Measurements from ENCODE around the gene TIGD2. TPM values are rescaled to one million over a fixed set of nuclear protein-coding genes. Genes with fewer than 3 reads are reported as not detected.

The TIGD2 gene
- total RNA-seq (1 to 10 TPM; 1.4 to 2.6 (median 1.5) TPM), polyA plus RNA-seq (1 to 10 TPM; 2.3 to 3.3 (median 2.4) TPM)

DNA sequence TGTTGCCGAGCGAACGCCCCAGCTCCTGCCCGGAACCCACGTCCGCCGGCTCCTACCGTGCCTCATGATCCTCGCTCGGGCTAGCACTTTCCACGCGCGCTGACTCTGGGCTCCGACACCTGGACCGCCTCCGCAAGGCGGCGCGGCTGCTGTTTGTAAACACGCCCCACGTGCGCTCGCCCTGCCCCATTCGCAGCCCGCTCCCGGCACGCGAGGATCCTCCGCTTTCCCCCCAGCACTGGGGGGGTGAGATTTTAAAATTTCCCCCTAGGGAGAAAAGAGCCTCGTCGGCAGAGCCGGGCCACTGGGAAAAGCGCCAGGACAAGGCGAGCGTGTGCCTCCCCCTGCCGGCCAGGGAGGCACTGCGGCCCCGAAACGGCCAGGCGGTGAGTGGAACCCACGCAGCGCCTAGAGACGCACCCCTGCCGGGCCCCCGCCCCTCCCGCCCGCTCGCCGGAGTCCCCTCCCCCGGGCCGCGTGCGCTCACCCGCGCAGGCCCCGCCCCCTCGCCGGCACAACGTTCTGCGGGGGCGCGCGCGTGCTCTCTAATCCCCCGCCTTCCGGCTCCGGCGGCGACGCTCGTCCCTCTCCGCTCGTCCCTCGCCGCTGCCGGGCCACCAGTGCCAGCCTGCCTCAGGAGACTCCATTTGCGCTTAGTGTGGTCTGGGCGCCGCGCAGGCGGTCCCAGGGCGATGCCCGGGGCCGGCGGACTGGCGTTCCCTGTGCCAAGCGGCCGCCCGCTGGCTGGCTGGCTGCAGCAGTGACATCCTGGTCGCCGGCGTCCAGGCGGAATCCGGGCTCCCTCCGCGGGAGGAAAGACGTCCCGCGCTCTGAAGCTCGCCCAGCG lies at the start of gene TIGD2:
TIGD2 (plus strand) TSS at position 548 of the 847 bp plus-strand sequence. CDS start 1,442 bp downstream, outside the sequence.
- Histone ChIP-seq H3K9me3 (no peaks in the 10 kb centered on the region), H3K4me3 (peak within 1 kb of the TSS; percentile 82 to 95 (median 90)), H3K4me1 (peaks cover 0 to 20% (median 12%) of the 10 kb centered on the region in 4 donors), H3K27me3 (no peaks in the 10 kb centered on the region), H3K27ac (peak within 1 kb of the TSS; percentile 82 to 87 (median 84)), H3K36me3 (no peaks in the 10 kb centered on the region)
- TF ChIP-seq POLR2AphosphoS5 (IDR thresholded peaks at IDR 0.05) (peak; percentile 64 to 87 (median 80)), POLR2A (IDR thresholded peaks at IDR 0.05) (peak in 1 of 2 donors; percentile 41), EP300 (IDR thresholded peaks at IDR 0.05) (peak in 1 of 4 donors; percentile 16)
- TF ChIP-seq, protein P1, sequence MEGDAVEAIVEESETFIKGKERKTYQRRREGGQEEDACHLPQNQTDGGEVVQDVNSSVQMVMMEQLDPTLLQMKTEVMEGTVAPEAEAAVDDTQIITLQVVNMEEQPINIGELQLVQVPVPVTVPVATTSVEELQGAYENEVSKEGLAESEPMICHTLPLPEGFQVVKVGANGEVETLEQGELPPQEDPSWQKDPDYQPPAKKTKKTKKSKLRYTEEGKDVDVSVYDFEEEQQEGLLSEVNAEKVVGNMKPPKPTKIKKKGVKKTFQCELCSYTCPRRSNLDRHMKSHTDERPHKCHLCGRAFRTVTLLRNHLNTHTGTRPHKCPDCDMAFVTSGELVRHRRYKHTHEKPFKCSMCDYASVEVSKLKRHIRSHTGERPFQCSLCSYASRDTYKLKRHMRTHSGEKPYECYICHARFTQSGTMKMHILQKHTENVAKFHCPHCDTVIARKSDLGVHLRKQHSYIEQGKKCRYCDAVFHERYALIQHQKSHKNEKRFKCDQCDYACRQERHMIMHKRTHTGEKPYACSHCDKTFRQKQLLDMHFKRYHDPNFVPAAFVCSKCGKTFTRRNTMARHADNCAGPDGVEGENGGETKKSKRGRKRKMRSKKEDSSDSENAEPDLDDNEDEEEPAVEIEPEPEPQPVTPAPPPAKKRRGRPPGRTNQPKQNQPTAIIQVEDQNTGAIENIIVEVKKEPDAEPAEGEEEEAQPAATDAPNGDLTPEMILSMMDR (IDR thresholded peaks at IDR 0.05), result peak; percentile 77 to 83 (median 81)
- intact Hi-C loops (cut with DNase I), result loop anchor here (1.0 to 10.0 kb wide), 3 partner anchors 54 to 406 kb away; partner anchors contain the start of gene FAM13A
- DNase-seq, result peak; percentile 93
- WGBS, 2 donors, result 0 to 1% methylated on average over 101 of the region's 101 CpGs

DNA sequence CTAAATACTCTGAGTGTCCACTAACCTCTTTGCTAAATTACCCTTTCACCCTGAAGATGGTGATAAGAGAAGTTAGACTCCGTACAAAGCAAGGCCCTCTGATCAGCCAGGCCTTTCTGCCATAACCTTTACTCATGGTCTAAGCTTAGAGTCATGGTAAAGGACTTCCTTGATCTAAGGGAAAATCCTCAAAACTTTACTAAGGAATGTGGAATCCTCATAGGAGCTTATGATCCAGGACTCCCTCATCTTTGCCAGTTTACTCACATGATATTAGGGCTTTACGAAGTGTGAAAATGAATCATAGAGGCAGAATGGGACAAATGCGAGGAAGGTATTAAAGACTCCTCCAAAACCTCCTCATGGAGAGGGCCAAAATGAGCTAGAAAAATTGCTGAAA lies 46.5 kb upstream of the TIGD2 start:
- H3K27me3 ChIP-seq, result no peaks in the 10 kb centered on the region
- no peaks in the 10 kb centered on the region for H3K9me3 ChIP-seq
- no peak overlapping the region for H3K4me3 ChIP-seq
- DNase-seq, result no peak
- TF ChIP-seq, protein P1 (IDR thresholded peaks at IDR 0.05), result no peak
- 95 to 96% methylated on average over 3 of the region's 3 CpGs for WGBS, 2 donors
- H3K4me1 ChIP-seq, result no peaks in the 10 kb centered on the region
- no peaks in the 10 kb centered on the region for H3K36me3 ChIP-seq
- intact Hi-C loops (cut with DNase I), result no loop called here
- no peak overlapping the region for H3K27ac ChIP-seq

DNA sequence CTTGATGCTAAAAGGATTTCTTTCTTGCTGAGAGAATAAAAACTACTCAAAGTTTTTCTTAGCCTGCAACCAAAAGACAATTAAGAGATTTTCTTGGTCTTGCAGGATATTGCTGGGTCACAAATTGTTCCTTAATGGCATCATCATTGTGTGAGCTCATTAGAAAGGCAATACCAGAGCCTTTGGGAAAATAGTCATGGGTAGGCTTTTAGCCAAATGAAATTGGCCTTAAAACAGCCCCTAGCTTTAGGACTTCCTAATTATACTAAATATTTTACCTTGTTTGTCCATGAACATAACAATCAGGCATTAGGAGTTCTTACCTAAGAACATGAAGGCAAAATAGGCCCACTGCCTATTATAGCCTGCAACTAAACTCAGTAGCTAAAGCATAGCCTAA lies 43.9 kb upstream of the TIGD2 start:
- no peak for TF ChIP-seq POLR2AphosphoS5 (IDR thresholded peaks at IDR 0.05)
- no peak for TF ChIP-seq POLR2A (IDR thresholded peaks at IDR 0.05)
- no peak for TF ChIP-seq EP300 (IDR thresholded peaks at IDR 0.05)
- TF ChIP-seq, protein P1 (IDR thresholded peaks at IDR 0.05), result no peak
- Histone ChIP-seq H3K9me3 (no peaks in the 10 kb centered on the region), H3K27me3 (no peaks in the 10 kb centered on the region), H3K4me3 (no peak overlapping the region), H3K27ac (no peak overlapping the region), H3K4me1 (no peaks in the 10 kb centered on the region), H3K36me3 (no peaks in the 10 kb centered on the region)
- intact Hi-C loops (cut with DNase I), result no loop called here
- DNase-seq, result no peak

DNA sequence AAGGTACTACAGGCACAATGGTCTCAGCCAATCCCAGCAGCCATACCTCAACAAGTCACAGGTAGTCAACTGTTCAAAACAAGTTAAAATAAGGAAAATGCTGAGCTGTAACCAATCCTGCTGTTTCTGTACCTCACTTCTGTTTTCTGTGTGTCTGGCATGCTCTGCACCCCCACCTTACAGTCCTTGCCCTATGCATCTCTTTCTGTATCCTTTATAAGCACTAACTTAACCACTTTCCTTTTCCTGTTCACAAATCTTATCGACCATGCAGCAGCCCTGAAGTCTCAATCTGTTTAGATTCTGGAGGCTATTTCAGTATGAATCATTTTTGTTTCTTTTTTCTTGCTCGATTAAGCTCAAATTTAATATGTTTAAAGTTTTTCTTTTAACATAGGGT lies 41.9 kb upstream of the TIGD2 start:
- no peaks in the 10 kb centered on the region for H3K4me1 ChIP-seq
- no peaks in the 10 kb centered on the region for H3K36me3 ChIP-seq
- H3K27me3 ChIP-seq, result no peaks in the 10 kb centered on the region
- H3K4me3 ChIP-seq, result no peak overlapping the region
- TF ChIP-seq, protein P1 (IDR thresholded peaks at IDR 0.05), result no peak
- no peak for TF ChIP-seq POLR2A (IDR thresholded peaks at IDR 0.05)
- TF ChIP-seq POLR2AphosphoS5 (IDR thresholded peaks at IDR 0.05), result no peak
- no peak for TF ChIP-seq EP300 (IDR thresholded peaks at IDR 0.05)
- 31 to 66% methylated on average over 2 of the region's 2 CpGs for WGBS, 2 donors
- intact Hi-C loops (cut with DNase I), result no loop called here
- H3K9me3 ChIP-seq, result no peaks in the 10 kb centered on the region
- no peak overlapping the region for H3K27ac ChIP-seq
- DNase-seq, result no peak
